ENCODE results near the gene APOC4. TPM values are rescaled to one million over a fixed set of nuclear protein-coding genes. Genes with fewer than 3 reads are reported as not detected.

Gene APOC4
- polyA plus RNA-seq, 1 donor (not counting 4 experiments of a cell fraction or from before 2014, with no cell fraction given), result not detected

DNA sequence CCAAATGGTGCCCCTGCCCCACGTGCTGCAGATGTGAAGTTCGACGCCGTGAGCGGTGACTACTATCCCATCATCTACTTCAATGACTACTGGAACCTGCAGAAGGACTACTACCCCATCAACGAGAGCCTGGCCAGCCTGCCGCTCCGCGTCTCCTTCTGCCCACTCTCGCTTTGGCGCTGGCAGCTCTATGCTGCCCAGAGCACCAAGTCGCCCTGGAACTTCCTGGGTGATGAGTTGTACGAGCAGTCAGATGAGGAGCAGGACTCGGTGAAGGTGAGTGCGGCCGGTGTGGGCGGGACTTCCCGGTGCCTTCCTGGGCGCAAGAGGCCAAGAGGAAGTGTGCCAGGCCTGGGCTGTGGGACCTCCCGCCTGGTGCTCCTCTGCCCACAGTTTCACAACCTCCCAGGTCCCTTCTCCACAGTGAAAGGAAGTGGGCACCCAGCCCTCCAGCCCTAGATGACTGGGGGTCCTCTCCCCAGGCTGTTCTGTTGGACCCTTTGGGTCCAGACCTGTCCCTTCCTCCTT lies 45.2 kb downstream of the APOC4 start:
- H2AFZ ChIP-seq (ENCODE audit: control insufficient read depth, low read length), result no peak overlapping the region
- no peak overlapping the region for H3K27ac ChIP-seq (ENCODE audit: control insufficient read depth, insufficient read depth, low read length)
- no peak for TF ChIP-seq EZH2 (IDR thresholded peaks at IDR 0.05; ENCODE audit: low read length)
- TF ChIP-seq, protein P1, sequence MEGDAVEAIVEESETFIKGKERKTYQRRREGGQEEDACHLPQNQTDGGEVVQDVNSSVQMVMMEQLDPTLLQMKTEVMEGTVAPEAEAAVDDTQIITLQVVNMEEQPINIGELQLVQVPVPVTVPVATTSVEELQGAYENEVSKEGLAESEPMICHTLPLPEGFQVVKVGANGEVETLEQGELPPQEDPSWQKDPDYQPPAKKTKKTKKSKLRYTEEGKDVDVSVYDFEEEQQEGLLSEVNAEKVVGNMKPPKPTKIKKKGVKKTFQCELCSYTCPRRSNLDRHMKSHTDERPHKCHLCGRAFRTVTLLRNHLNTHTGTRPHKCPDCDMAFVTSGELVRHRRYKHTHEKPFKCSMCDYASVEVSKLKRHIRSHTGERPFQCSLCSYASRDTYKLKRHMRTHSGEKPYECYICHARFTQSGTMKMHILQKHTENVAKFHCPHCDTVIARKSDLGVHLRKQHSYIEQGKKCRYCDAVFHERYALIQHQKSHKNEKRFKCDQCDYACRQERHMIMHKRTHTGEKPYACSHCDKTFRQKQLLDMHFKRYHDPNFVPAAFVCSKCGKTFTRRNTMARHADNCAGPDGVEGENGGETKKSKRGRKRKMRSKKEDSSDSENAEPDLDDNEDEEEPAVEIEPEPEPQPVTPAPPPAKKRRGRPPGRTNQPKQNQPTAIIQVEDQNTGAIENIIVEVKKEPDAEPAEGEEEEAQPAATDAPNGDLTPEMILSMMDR (optimal IDR thresholded peaks at IDR 0.05 in 1 of 3, IDR thresholded peaks at IDR 0.05 in 1 of 3, conservative IDR thresholded peaks at IDR 0.05 in 1 of 3; ENCODE audit: extremely low read depth in 1 of 3, insufficient read depth in 2 of 3, low read length in 3 of 3), result no peak
- no peak for FAIRE-seq
- no peak for DNase-seq (ENCODE audit: low read depth, low spot score)
- no peaks in the 10 kb centered on the region for H4K20me1 ChIP-seq (ENCODE audit: control insufficient read depth, extremely low read depth, insufficient read depth, low read length)
- dilution Hi-C loops (cut with MboI; ENCODE audit: extremely low pct_ligation_motif_present, low sequenced_read_pairs), result no loop called here
- H3K4me2 ChIP-seq (ENCODE audit: control insufficient read depth, extremely low read depth, insufficient read depth, low read depth, low read length), result no peak overlapping the region
- H3K9me3 ChIP-seq (ENCODE audit: control insufficient read depth, low read depth, low read length), result no peaks in the 10 kb centered on the region
- H3K27me3 ChIP-seq (ENCODE audit: control insufficient read depth, extremely low read depth, insufficient read depth, low read length), result no peaks in the 10 kb centered on the region
- no peak overlapping the region for H3K9ac ChIP-seq (ENCODE audit: control insufficient read depth, extremely low read depth, insufficient read depth, low read length)
- no peaks in the 10 kb centered on the region for H3K9me1 ChIP-seq (ENCODE audit: control insufficient read depth, extremely low read depth, insufficient read depth, low read length)
- no peak overlapping the region for H3K4me3 ChIP-seq (ENCODE audit: control insufficient read depth in 2 of 3, extremely low read depth in 1 of 3, insufficient read depth in 2 of 3, low read depth in 1 of 3, low read length in 3 of 3)
- peaks cover 28 to 30% of the 10 kb centered on the region in 2 experiments for H3K36me3 ChIP-seq (ENCODE audit: control insufficient read depth in 2 of 2, extremely low read depth in 1 of 2, insufficient read depth in 2 of 2, low read length in 2 of 2)
- H3K4me1 ChIP-seq (ENCODE audit: control insufficient read depth, extremely low read depth, insufficient read depth, low read length), result no peaks in the 10 kb centered on the region
- H3K79me2 ChIP-seq (ENCODE audit: control insufficient read depth, insufficient read depth, low read length), result no peaks in the 10 kb centered on the region

GRCh38 chr19:44988273-44988672 lies 46.2 kb downstream of the APOC4 start:
- Histone ChIP-seq H3K36me3 (ENCODE audit: control insufficient read depth in 2 of 2, extremely low read depth in 1 of 2, insufficient read depth in 2 of 2, low read length in 2 of 2) (peaks cover 29 to 35% of the 10 kb centered on the region in 2 experiments), H3K9ac (ENCODE audit: control insufficient read depth, extremely low read depth, insufficient read depth, low read length) (no peak overlapping the region), H3K4me1 (ENCODE audit: control insufficient read depth, extremely low read depth, insufficient read depth, low read length) (no peaks in the 10 kb centered on the region), H3K4me2 (ENCODE audit: control insufficient read depth, extremely low read depth, insufficient read depth, low read depth, low read length) (no peak overlapping the region), H4K20me1 (ENCODE audit: control insufficient read depth, extremely low read depth, insufficient read depth, low read length) (no peaks in the 10 kb centered on the region), H3K9me3 (ENCODE audit: control insufficient read depth, low read depth, low read length) (no peaks in the 10 kb centered on the region), H3K9me1 (ENCODE audit: control insufficient read depth, extremely low read depth, insufficient read depth, low read length) (no peaks in the 10 kb centered on the region), H3K4me3 (ENCODE audit: control insufficient read depth in 2 of 3, extremely low read depth in 1 of 3, insufficient read depth in 2 of 3, low read depth in 1 of 3, low read length in 3 of 3) (no peak overlapping the region), H3K27me3 (ENCODE audit: control insufficient read depth, extremely low read depth, insufficient read depth, low read length) (no peaks in the 10 kb centered on the region), H2AFZ (ENCODE audit: control insufficient read depth, low read length) (no peak overlapping the region), H3K27ac (ENCODE audit: control insufficient read depth, insufficient read depth, low read length) (no peak overlapping the region), H3K79me2 (ENCODE audit: control insufficient read depth, insufficient read depth, low read length) (no peaks in the 10 kb centered on the region)
- dilution Hi-C loops (cut with MboI; ENCODE audit: extremely low pct_ligation_motif_present, low sequenced_read_pairs), result no loop called here
- TF ChIP-seq, protein P1 (optimal IDR thresholded peaks at IDR 0.05 in 1 of 3, IDR thresholded peaks at IDR 0.05 in 1 of 3, conservative IDR thresholded peaks at IDR 0.05 in 1 of 3; ENCODE audit: extremely low read depth in 1 of 3, insufficient read depth in 2 of 3, low read length in 3 of 3), result no peak
- no peak for FAIRE-seq
- no peak for DNase-seq (ENCODE audit: low read depth, low spot score)

Measured in keratinocyte (primary cell).